Stimulated activated CD8-positive, alpha-beta memory T cell treated with anti-CD3 and anti-CD28 coated beads, Interleukin-4, amount 100 ng/mL, for 1 hour (primary cell): Measurements from ENCODE around the gene CASP10.
"Not testable (repeated sequence)": the region's sequence is repeated elsewhere in the genome, so short reads cannot be mapped to it uniquely, and the experiment has no call there.

Source experiments
- DNase-seq, 2 donors: peaks; one replicate each; pipeline ENCODE4 v3.0.0-alpha.2; 2020; ENCODE audit warnings: low read depth in 2 of 2, low spot score in 1 of 2

Gene CASP10

DNA sequence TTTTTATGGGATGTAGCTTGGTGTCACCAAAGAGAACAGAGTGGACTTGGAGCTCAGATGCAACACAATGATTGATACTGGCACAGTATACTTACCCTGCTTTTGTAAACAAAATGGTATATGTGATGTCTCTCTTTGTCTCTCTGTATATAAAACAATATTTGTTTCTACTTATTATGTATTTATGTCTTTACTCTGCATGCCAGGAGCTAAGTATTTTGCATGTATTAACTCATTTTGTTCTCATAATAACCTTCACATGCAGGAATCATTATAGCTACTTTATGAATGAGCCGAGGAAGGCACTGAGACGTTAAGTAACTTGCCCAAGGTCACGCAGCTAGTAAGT, 49.5 kb downstream of the CASP10 start:
- no peak for DNase-seq

DNA sequence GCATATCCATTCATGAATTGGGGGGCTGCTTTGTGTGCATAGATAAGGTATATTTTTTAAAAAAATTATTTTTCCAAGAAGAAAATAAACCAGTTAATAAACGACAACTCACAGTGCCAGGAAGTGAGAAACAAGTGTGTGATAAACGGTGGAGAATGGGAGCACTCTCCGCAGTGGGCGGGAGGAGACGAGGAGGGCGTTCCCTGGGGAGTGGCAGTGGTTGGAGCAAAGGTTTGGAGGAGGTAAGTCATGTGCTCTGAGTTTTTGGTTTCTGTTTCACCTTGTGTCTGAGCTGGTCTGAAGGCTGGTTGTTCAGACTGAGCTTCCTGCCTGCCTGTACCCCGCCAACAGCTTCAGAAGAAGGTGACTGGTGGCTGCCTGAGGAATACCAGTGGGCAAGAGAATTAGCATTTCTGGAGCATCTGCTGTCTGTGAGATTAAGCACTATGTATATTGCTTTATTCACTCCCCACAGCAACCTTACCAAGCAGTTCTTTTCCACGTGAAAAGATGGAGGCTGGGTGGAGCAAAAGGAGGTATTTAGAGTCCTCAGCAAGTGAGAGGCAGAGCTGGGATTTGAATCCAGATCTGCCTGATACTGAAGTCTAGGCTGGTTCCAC, 50.4 kb downstream of the CASP10 start:
- peak; percentile 57 to 73 for DNase-seq

DNA sequence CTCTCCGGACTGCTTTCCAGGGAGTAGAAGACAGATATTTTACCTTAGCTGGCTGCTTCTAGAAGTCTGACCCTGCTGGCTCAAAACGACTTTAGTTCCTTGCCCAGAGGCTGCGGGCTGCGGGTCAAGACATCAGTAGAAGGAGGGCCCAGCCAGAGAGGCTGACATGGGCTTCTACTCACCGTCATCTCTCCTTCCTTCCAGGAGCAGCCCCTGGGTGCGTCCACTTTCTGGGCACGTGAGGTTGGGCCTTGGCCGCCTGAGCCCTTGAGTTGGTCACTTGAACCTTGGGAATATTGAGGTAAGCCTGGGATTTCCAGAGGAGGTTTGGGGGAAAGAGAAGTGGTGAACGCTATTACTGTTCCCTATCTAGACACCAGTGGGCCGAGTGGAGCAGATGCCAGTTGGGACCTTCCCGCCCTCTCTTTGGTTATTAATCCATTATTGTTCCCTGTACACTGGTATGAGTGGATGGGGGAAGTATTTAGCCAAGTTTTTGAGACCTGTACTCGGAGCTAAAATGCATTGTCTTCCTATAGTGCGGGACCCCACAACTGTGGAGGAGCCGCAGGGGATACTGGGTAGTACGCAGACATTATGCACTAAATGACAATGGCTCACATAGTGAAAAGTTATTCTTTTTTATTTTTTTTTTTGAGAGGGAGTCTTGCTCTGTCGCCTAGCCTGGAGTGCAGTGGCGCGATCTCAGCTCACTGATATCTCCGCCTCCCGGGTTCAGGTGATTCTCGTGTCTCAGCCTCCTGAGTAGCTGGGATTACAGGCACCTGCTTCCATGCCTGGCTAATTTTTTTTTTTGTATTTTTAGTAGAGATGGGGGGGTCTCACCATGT, 51.1 kb downstream of the CASP10 start:
- DNase-seq = no peak

DNA sequence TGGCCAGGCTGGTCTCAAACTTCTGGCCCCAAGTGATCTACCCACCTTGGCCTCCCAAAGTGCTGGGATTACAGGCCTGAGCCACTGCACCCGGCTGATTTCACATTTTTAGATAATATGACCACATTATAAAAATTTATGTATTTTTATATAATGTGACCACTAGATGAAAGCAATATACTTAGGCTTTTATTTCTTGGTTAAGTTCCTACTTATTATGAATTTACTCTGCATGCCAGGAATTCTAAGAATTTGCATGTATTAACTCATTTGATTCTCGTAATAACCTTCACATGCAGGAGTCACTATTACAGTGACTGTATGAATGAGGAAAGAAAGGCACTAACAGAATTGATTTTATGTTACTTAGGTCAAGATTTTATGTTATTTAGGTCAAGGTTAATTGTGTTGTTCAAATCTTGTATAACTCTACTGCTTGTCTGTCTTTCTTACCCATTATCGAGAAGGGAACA, 51.8 kb downstream of the CASP10 start:
- no peak for DNase-seq

DNA sequence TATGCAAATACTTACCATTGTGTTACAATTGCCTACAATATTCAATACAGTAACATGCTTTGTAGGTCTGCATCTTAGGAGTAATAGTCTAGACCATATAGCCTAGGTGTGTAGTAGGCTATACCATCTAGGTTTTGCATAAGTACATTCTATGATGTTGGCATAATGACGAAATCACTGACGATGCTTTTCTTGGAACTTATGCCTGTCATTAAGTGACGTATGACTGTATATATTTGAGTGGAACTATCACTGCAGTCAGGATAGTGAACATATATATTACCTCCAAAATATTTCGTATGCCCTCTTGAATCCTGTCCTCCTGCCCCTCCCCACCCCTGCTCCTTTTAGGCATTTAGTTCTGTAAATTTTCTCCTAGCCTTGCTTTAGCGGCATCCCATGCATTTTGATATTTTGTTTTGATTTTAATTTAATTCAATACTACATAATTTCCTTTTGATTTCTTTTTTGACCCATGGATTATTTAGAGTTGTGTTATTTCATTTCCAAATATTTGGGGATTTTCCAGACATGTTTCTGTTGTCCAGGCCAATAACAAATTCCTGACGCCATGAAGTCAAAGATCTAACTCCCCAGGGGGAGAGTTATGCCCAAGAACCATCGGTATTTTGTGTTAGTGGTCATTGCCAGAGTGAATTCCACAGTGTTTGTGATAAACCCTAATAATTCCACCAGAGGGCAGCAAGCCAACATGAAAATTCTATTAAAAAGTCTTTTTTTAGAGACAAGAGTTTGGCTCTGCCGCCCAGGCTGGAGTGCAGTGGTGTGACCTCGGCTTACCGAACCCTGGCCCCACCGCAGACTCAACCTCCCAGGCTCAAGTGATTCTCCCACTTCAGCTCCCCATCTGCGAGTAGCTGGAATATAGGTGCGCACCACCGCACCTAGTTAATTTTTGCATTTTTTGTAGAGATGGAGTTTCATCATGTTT, 53.2 kb downstream of the CASP10 start:
- DNase-seq = no peak

DNA sequence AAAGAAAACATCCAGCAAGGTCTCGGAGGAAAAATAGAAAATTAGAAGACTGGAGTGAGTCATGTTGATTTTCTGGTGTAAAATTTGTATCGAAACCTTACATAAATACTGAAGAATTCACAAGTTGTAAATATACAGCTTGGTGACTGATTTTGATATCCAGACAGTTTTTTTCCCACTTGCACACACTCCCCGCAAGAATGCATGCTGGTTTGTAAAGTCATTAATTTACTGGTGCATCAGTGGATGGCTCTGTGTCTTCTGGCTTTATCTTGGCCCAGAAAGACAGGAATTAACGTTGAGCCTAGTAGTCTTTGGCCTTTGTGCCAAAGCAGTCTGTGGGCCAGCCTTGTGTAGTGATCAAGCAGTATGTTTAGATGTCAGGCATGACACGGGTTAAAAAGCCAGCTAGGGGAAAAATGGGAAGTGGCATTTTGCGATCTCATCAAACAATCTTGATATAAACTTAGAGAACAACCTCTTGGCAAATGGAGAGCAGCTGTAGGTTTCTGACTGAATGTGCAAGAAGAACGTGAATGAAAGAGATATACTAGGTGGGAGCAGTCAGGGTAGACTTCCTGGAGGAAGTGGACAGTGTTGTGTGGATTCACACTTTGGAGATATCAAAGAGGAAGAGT, 54.7 kb downstream of the CASP10 start:
- no peak for DNase-seq

DNA sequence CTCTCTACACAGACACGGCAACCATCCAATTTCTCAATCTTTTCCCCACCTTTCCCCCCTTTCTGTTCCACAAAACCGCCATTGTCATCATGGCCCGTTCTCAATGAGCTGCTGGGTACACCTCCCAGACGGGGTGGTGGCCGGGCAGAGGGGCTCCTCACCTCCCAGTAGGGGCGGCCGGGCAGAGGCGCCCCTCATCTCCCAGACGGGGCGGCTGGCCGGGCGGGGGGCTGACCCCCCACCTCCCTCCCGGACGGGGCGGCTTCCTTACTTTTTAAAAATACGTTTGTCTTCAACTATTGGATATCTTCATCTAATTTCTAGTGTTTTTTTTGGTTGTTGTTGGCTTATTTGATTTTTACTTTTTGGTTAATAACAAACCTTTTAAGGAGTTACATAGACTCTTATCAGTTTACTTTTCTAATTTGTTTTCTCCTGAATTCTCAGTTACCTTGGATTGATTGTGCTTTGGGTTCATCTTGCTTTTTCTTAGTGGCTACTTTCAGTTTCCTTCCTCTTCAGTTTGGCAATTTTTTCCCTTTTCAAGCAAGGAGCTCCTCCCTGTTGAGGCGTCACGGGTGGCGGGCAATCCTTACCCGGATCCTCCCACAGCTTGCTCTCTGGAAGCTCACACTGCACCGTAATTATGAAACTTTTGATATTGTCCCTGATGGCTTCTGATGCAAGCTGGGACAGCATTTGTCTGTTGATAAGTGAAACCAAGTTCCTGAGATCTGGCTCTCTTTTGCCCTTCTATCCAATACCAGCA, 56.4 kb downstream of the CASP10 start:
- not testable (repeated sequence) for DNase-seq

DNA sequence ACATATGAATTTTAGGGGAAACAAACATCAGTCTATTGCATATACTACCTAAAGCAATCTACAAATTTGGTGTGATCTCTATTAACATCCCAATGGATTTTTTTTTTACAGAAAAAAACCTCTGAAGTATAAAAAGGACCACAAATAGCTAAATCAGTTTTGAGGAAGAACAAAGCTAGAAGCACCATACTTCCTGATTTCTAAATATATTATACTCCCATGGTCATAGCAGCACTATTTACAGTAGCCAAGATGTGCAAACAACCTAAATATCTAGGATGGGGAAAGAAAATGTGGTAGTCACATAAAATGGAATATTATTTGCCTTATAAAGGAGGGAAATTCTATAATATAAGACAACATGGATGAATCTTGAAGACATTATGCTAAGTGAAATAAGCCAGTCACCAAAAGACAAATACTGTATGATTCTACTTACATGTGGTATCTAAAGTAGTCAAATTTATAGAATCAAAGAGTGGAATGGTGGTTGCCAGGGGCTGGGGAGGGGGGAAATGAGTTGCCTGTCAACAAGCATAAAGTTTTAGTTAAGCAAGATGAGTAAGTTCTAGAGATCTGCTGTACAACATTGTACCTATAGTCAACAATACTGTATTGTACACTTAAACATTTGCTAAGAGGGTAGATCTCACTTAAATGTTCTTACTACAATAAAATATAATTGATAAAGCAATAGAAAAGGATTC, 59.8 kb downstream of the CASP10 start:
- no peak for DNase-seq

DNA sequence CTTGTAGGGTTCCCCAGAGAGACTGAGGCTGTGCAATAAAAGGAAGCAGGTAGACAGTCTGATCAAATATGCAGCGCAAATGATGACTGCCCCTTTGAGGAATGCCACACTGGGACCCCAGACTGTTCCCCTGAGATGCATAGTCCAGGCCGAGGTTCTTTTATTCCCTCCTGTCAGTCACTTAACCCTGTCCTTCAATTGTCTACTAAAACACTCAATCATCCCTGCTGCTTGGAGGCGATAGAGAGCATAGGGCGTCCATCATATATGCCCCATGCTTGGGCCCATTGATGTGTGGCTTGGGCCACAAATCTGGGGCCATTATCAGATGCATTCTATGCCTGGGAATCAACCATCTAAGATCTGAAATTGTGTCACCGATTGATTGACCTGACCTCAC, 61.9 kb downstream of the CASP10 start:
- DNase-seq = no peak

DNA sequence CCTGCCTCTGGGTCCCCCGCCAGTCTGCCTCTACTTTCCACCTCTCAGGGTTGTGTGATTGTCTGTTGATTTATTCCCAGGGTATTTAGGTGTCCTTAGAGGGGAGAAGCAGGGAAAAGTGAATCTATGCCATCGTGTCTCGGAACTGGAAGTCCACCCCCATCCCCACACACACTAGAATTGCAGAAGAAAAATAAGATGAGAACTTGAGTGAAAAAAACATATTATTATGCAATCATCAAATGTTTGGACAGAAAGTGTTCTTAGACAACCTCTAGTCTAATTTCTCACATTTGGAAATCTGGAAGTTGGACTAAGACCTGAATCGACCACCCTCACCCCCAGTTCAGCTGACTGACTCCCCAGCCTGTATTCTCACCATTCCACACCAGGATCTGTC, 63.3 kb downstream of the CASP10 start:
- DNase-seq = no peak

DNA sequence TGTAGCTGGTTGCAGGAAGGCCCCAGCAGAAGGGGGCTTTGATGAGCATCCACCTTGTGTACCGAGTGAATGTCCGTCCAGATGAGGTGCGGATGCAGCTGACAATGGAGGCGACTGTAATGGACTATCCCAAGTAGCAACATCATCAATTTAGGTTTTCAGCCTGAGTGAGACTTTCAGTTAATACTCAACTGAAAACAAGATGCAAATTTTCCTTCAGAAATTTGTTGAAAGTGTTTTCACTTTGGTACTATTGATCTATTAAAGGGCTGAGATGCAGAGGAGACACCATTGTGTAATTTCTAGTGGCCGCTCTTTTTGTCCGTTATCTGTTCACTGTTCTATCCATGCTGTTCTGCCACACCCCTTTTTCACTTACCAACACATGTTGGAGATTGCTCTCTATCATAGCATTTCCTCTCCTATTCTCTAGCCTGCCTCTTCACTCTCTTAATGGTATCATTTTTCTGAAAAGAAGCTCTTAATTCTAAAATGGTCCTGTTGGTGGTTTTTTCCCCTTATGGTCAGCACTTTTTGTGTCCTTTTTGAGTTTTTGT, 65.4 kb downstream of the CASP10 start:
- no peak for DNase-seq

DNA sequence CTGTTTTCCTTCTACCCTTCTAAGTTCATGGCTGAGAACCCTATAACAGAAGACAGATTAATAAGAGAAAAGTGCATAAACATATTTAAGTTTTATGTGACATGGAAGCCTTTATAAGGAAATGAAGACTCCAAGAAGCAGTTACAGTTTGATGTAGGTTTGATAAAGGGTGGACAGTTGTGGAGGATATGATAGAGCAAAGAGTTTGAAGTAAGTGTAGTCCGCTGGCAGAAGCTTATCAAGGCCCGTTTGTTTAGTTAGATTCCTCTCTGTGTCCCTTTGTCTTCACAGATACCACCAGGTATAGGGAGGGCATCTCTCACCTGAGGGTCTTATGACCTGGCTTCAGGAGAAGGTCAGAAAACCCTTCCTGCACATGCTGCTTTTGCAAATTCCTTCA, 66.9 kb downstream of the CASP10 start:
- no peak for DNase-seq

DNA sequence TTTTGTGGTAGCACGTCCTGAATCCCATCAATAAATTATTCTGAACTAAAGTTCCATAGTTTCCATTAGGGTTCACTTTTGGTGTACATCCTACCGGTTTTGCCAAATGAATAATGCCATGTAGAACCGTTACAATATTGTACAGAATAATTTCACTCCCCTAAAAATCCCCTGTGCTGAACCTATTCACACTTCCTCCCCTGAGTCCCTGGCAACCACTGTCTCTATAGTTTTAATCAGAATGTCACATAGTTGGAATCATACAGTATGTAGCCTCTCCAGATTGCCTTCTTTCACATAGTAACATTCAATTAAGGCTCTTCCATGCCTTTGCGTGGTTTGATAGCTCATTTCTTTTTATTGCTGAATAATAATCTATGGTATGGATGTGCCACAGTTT, 67.8 kb downstream of the CASP10 start:
- DNase-seq = no peak

DNA sequence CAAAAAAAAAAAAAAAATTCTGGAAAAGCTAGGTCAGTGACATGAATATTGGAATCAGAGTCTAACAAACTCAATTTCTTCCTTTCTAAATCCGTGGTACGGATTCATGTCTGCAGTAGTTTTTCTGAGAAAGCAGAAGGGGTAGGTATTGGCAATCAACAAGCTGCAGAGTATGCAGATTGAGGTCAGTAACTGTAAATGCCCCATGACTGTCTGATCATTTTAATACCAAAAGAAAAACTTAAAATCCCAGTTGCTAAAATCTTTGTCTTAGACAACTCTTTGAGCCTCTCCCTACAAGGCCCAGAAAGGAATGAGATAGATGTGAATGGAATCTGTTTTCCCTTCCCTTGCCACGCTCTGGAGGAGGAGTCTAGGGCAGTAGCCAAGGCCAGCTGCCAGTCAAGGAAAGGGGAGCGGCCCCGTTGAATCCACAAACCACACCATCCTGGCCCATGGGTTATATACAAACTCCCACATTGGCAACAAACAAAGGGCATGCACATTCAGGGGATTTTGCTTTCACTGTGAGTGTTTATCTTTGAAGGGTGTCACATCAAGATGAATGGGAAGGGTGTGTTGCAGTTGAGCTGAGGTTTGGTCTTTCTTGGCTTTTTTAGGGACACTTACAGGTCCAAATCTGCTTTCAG, 71.3 kb downstream of the CASP10 start:
- no peak for DNase-seq

DNA sequence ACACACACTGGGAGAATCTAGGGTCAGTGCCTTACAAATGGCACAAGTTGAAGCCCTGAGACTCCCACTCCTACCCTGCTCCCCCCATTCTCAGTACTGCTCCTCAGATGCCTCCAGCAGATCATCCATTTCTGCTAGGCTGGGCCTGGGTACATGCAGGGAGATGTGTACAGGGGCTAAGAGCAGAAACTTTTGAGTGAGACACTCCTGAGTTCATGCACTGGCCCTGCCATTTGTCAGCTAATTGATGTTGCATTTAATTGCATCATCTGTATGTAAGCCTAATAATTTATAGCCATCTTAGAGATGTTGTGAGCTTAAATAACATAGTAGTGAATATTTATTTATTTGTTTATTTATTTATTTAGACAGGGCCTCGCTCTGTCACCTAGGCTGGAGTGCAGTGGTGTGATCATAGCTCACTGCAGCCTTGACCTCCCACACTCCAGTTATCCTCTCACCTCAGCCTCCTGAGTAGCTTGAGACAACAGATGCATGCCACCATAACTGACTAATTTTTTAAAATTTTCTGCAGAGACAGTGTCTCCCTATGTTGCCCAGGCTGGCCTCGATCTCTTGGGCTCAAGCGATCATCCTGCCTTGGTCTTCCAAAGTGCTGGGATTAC, 72.6 kb downstream of the CASP10 start:
- no peak for DNase-seq

DNA sequence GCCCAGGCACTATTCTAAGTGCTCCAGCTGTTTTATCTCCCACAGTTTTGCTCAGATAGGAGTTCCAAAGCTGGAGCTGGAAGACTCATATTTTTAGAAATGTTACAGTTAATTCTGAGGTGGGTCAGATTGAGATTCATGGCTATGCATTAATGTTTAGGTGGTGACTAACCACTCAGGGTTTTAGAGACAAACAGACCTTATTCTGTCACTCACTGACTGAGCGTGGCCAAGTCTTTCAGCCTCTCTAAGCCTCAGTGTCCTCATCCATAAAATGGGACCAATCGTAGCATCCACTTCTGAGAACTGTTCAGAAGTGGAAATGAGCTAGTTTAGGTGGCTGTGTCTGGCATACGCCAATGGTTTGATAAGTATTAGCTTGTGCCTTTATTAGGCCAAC, 73.1 kb downstream of the CASP10 start:
- no peak for DNase-seq

DNA sequence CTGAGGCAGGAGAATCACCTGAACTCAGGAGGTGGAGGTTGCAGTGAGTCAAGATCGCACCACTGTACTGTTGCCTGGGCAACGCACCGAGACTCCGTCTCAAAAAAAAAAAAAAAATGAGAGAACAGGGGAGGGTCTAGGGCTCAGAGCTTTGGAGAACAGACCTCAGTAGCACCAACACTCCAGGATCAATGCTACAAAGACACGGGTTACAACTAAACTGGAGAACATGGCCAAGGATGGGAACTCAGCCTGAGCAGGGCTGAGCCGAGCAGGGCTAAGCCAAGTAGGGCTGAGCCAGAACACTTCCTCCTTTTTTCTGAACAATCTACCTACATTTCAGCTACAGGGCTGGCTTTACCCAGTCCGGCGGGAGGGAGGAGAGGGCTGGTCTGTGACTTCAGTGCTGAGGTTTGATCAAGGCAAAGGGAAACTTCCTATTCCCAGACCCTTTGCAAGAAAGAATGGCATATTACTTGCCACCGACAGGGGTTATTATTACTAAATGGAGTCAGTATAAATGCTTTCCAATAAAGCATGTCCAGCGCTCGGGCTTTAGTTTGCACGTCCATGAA, 74.5 kb downstream of the CASP10 start:
- no peak for DNase-seq
